Nephron progenitor cell (in vitro differentiated cells): Measurements from ENCODE around the gene YWHAG.

Experiments
- DNase-seq: peaks from one replicate; pipeline ENCODE4 v3.0.0; 2021
- H3K27ac Mint-ChIP-seq: 2 replicates; pipeline ENCODE4 v1.8.0; 2021; ENCODE audit warnings: mild to moderate bottlenecking, moderate library complexity, mixed read lengths
- H3K27me3 Mint-ChIP-seq: 2 replicates; pipeline ENCODE4 v1.8.0; 2021; ENCODE audit warnings: mild to moderate bottlenecking, low read depth, mixed read lengths; ENCODE audit not compliant: poor library complexity
- H3K36me3 Mint-ChIP-seq: 2 replicates; pipeline ENCODE4 v1.8.0; 2021; ENCODE audit warnings: low read depth, mixed read lengths
- H3K4me1 Mint-ChIP-seq: 2 replicates; pipeline ENCODE4 v1.8.0; 2021; ENCODE audit warnings: mixed read lengths
- H3K4me3 Mint-ChIP-seq: 2 replicates; pipeline ENCODE4 v1.8.0; 2021; ENCODE audit warnings: mild to moderate bottlenecking, moderate library complexity, mixed read lengths
- H3K9me3 Mint-ChIP-seq: 2 replicates; pipeline ENCODE4 v1.8.0; 2021; ENCODE audit warnings: mild to moderate bottlenecking, moderate library complexity, mixed read lengths
- CTCF ChIP-seq: fragments of 200-600 bp; sonication (generic); IDR thresholded peaks from 2 replicates; pipeline ENCODE4 v1.5.0; 2021; ENCODE audit warnings: antibody characterized with exemption

The YWHAG gene

GRCh38 chr7:76354981-76355730 lies 3.6 kb downstream of the YWHAG start:
- Mint-ChIP-seq H3K4me1 (peaks cover 32% of the 10 kb centered on the region), H3K4me3 (peak overlapping the region; percentile 29), H3K27me3 (peaks cover 3% of the 10 kb centered on the region), H3K36me3 (peaks cover 77% of the 10 kb centered on the region), H3K9me3 (peaks cover 56% of the 10 kb centered on the region), H3K27ac (peak overlapping the region; percentile 43)
- DNase-seq: no peak
- no peak for TF ChIP-seq CTCF

- peaks cover 25% of the 10 kb centered on the region for H3K4me1 Mint-ChIP-seq
- DNase-seq: no peak
- TF ChIP-seq CTCF: no peak
- peaks cover 61% of the 10 kb centered on the region for H3K9me3 Mint-ChIP-seq
- no peak overlapping the region for H3K4me3 Mint-ChIP-seq
- no peak overlapping the region for H3K27ac Mint-ChIP-seq
- peaks cover 3% of the 10 kb centered on the region for H3K27me3 Mint-ChIP-seq
- H3K36me3 Mint-ChIP-seq: peaks cover 84% of the 10 kb centered on the region
Observed at GRCh38 chr7:76354516-76354915, 4.3 kb downstream of the YWHAG start.

GRCh38 chr7:76353744-76354143 lies 5.0 kb downstream of the YWHAG start:
- H3K27ac Mint-ChIP-seq: no peak overlapping the region
- no peak overlapping the region for H3K4me3 Mint-ChIP-seq
- peaks cover 23% of the 10 kb centered on the region for H3K4me1 Mint-ChIP-seq
- peaks cover 61% of the 10 kb centered on the region for H3K9me3 Mint-ChIP-seq
- no peak for DNase-seq
- H3K27me3 Mint-ChIP-seq: peaks cover 3% of the 10 kb centered on the region
- TF ChIP-seq CTCF: no peak
- H3K36me3 Mint-ChIP-seq: peaks cover 91% of the 10 kb centered on the region

- Mint-ChIP-seq H3K36me3 (peaks cover 96% of the 10 kb centered on the region), H3K27ac (no peak overlapping the region), H3K27me3 (peaks cover 3% of the 10 kb centered on the region), H3K4me3 (no peak overlapping the region), H3K9me3 (peaks cover 61% of the 10 kb centered on the region), H3K4me1 (peaks cover 23% of the 10 kb centered on the region)
- no peak for TF ChIP-seq CTCF
- DNase-seq: no peak
Observed at GRCh38 chr7:76352193-76352592, 6.6 kb downstream of the YWHAG start.

GRCh38 chr7:76351372-76351771 lies 7.4 kb downstream of the YWHAG start:
- Mint-ChIP-seq H3K27me3 (peaks cover 3% of the 10 kb centered on the region), H3K4me3 (no peak overlapping the region)

More at GRCh38 chr7:76351372-76351771, 7.4 kb downstream of the YWHAG start:
- DNase-seq: no peak
- no peak for TF ChIP-seq CTCF
- H3K27ac Mint-ChIP-seq: no peak overlapping the region
- H3K36me3 Mint-ChIP-seq: peaks cover 96% of the 10 kb centered on the region
- H3K9me3 Mint-ChIP-seq: peaks cover 61% of the 10 kb centered on the region
- H3K4me1 Mint-ChIP-seq: peaks cover 23% of the 10 kb centered on the region
